ENCODE measurements around the gene GCNT1.
"Not testable (repeated sequence)": the region's sequence is repeated elsewhere in the genome, so short reads cannot be mapped to it uniquely, and the experiment has no call there.

Gene GCNT1

DNA sequence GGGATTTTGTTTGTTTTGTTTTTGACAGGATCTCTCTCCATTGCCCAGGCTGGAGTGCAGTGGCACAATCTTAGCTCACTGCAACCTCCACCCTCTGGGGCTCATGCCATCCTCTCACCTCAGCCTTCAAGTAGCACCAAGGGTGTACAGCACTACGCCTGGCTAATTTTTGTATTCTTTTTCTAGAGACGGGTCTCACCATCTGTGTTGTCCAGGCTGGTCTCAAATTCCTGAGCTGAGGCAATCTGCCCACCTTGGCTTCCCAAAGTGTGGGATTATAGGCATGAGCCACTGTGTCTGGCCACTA is 7.3 kb downstream of the GCNT1 start:
- H3K36me3 ChIP-seq = no peaks in the 10 kb centered on the region
- TF ChIP-seq, protein P1, sequence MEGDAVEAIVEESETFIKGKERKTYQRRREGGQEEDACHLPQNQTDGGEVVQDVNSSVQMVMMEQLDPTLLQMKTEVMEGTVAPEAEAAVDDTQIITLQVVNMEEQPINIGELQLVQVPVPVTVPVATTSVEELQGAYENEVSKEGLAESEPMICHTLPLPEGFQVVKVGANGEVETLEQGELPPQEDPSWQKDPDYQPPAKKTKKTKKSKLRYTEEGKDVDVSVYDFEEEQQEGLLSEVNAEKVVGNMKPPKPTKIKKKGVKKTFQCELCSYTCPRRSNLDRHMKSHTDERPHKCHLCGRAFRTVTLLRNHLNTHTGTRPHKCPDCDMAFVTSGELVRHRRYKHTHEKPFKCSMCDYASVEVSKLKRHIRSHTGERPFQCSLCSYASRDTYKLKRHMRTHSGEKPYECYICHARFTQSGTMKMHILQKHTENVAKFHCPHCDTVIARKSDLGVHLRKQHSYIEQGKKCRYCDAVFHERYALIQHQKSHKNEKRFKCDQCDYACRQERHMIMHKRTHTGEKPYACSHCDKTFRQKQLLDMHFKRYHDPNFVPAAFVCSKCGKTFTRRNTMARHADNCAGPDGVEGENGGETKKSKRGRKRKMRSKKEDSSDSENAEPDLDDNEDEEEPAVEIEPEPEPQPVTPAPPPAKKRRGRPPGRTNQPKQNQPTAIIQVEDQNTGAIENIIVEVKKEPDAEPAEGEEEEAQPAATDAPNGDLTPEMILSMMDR (IDR thresholded peaks at IDR 0.05; ENCODE audit: low read depth, low read length) = no peak

DNA sequence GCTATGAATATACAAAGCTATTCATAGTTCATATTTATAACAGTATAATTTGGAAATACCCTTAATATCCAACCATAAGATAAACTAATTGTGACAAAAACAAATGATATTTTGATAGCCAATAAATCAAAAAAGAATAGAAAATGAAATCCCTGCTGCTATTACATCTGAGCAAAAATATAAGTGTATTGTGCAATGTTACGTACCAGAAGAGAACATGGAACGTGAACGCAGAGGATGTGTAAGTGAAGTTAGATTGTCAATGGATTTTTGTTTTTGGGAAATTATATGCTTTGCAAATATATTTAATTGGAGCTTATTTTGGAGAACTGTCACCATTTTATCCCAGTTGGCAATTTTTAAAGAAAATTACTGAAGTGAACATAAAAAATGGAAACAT is 15.4 kb downstream of the GCNT1 start:
- no peak overlapping the region for H3K27ac ChIP-seq
- DNase-seq = no peak
- no peaks in the 10 kb centered on the region for H3K36me3 ChIP-seq
- TF ChIP-seq, protein P1 (IDR thresholded peaks at IDR 0.05; ENCODE audit: low read depth, low read length) = no peak
- H3K27me3 ChIP-seq (ENCODE audit: insufficient read depth, low read depth, severe bottlenecking) = no peaks in the 10 kb centered on the region
- H3K4me3 ChIP-seq (ENCODE audit: low read depth, low read length) = no peak overlapping the region
- H3K9me3 ChIP-seq (ENCODE audit: severe bottlenecking) = peaks cover under 1% of the 10 kb centered on the region

More for the DNA sequence above, 7.3 kb downstream of the GCNT1 start:
- H3K4me3 ChIP-seq (ENCODE audit: low read depth, low read length) = no peak overlapping the region
- no peak overlapping the region for H3K27ac ChIP-seq
- no peaks in the 10 kb centered on the region for H3K9me3 ChIP-seq (ENCODE audit: severe bottlenecking)
- DNase-seq = no peak
- H3K27me3 ChIP-seq (ENCODE audit: insufficient read depth, low read depth, severe bottlenecking) = no peaks in the 10 kb centered on the region

DNA sequence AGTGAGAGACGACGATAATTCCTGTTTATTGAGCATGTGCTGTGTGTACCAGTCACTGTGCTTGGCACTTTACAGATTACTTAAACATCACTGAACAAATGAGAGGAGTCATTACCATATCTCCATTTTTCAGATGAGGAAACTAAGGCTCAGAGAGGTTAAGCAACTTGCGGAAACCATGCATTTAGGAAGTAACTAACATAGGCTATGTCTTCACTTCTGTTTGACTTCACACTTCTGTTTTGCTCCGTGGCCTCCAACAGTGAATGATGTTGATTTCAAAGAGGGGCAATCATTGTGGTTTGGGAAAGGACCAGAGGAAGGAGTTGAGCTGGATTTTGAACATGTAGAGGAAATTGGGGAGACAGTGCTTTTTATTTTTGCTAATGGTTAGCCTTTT is 16.7 kb downstream of the GCNT1 start:
- Histone ChIP-seq H3K4me3 (ENCODE audit: low read depth, low read length) (no peak overlapping the region), H3K36me3 (no peaks in the 10 kb centered on the region), H3K27ac (no peak overlapping the region), H3K9me3 (ENCODE audit: severe bottlenecking) (peaks cover 3% of the 10 kb centered on the region), H3K27me3 (ENCODE audit: insufficient read depth, low read depth, severe bottlenecking) (no peaks in the 10 kb centered on the region)
- TF ChIP-seq, protein P1 (IDR thresholded peaks at IDR 0.05; ENCODE audit: low read depth, low read length) = no peak
- DNase-seq = no peak

DNA sequence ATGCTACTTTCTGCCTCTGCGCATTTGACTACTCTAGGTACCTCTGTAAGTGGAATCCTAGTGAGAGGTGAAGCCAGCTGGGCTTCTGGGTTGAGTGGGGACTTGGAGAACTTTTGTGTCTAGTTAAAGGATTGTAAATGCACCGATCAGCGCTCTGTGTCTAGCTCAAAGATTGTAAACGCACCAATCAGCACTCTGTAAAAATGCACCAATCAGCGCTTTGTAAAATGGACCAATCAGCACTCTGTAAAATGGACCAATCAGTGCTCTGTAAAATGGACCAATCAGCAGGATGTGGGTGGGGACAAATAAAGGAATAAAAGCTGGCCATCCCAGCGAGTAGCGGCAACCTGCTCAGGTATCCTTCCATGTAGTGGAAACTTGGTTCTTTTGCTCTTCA is 18.8 kb downstream of the GCNT1 start:
- not testable (repeated sequence) for H3K27me3 ChIP-seq (ENCODE audit: insufficient read depth, low read depth, severe bottlenecking); H3K4me3 ChIP-seq (ENCODE audit: low read depth, low read length); H3K36me3 ChIP-seq; H3K27ac ChIP-seq; DNase-seq; H3K9me3 ChIP-seq (ENCODE audit: severe bottlenecking)

DNA sequence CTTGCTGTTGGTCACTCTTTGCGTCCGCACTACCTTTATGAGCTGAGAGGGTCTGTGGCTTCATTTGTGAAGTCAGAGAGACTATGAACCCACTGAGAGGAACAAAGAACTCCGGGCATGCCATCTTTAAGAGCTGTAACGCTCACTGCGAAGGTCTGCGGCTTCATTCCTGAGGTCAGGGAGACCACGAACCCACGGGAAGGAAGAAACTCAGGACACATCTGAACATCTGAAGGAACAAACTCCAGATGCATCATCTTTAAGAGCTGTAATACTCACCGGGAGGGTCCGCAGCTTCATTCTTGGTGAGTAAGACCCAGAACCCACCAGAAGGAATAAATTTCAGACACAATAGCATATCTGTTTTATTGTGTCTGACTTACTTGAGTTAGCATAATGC is 19.2 kb downstream of the GCNT1 start:
- DNase-seq = no peak
- TF ChIP-seq, protein P1 (IDR thresholded peaks at IDR 0.05; ENCODE audit: low read depth, low read length) = no peak
- Histone ChIP-seq H3K27me3 (ENCODE audit: insufficient read depth, low read depth, severe bottlenecking) (no peaks in the 10 kb centered on the region), H3K27ac (no peak overlapping the region), H3K36me3 (no peaks in the 10 kb centered on the region), H3K9me3 (ENCODE audit: severe bottlenecking) (peaks cover 3% of the 10 kb centered on the region), H3K4me3 (ENCODE audit: low read depth, low read length) (no peak overlapping the region)

DNA sequence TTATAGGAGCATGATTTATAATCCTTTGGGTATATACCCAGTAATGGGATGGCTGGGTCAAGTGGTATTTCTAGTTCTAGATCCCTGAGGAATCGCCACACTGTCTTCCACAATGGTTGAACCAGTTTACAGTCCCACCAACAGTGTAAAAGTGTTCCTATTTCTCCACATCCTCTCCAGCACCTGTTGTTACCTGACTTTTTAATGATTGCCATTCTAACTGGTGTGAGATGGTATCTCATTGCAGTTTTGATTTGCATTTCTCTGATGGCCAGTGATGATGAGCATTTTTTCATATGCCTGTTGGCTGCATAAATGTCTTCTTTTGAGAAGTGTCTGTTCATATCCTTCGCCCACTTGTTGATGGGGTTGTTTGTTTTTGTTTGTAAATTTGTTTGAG is 20.4 kb downstream of the GCNT1 start:
- H3K9me3 ChIP-seq (ENCODE audit: severe bottlenecking); H3K27ac ChIP-seq; DNase-seq; H3K27me3 ChIP-seq (ENCODE audit: insufficient read depth, low read depth, severe bottlenecking); H3K4me3 ChIP-seq (ENCODE audit: low read depth, low read length); H3K36me3 ChIP-seq: not testable (repeated sequence)

DNA sequence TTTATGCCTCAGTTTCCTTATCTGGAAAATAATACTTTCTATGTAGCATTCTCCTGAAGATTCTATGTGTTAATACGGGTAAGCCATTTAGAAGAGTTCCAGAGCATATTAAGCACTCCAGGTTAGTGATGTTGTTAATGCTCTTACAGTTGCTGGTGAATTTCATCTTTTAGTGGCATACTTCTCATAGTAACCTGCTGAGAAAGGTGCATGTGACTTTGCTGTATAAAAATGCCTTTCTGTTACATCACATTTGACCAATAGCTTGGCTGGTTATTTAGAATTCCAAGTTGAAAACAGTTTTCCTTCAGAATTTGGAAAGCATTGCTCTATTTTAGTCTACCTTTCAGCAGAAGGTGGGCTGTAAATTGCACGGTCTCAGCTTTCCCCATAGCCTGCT is 27.2 kb downstream of the GCNT1 start:
- no peak for DNase-seq
- H3K9me3 ChIP-seq (ENCODE audit: severe bottlenecking) = no peaks in the 10 kb centered on the region
- H3K4me3 ChIP-seq (ENCODE audit: low read depth, low read length) = no peak overlapping the region
- TF ChIP-seq, protein P1 (IDR thresholded peaks at IDR 0.05; ENCODE audit: low read depth, low read length) = no peak
- H3K27ac ChIP-seq = no peak overlapping the region
- no peaks in the 10 kb centered on the region for H3K36me3 ChIP-seq
- no peaks in the 10 kb centered on the region for H3K27me3 ChIP-seq (ENCODE audit: insufficient read depth, low read depth, severe bottlenecking)

Data from WERI-Rb-1 (cell line).